ENCODE measurements around the gene SRRM5. TPM values are rescaled to one million over a fixed set of nuclear protein-coding genes. Genes with fewer than 3 reads are reported as not detected.

The SRRM5 gene
- total and polyA plus RNA-seq, 2 of the 13 experiments (the other 11 are each of a cell fraction or from before 2014, with no cell fraction given), result 0.11 to 0.16 TPM

DNA sequence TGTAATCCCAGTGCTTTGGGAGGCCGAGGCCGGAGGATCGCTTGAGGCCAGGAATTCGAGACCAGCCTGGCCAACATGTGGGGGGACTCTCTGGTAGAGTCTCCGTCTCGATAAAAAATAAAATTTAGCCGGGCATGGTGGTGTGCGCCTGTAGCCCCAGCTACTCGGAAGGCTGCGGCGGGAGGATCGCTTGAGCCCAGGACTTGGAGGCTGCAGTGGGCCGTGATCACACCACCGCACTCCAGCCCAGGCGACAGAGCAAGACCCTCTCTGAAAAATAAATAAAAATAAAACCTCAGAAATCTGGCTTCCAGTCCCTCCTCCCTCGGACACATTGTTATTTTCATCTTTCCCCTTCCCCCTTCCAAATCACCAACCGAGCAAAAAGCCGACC is 16.3 kb upstream of the SRRM5 start (continued):
- TF ChIP-seq SOX13 (IDR thresholded peaks at IDR 0.05), result no peak
- TF ChIP-seq SOX13 (CRISPR knock-in tag; conservative IDR thresholded peaks at IDR 0.05 in 1 of 2, IDR thresholded peaks at IDR 0.05 in 1 of 2), result no peak
- TF ChIP-seq MTERF4 (CRISPR knock-in tag; IDR thresholded peaks at IDR 0.05), result peak; percentile 40; the same call in 1 of the 2 replicates
- TF ChIP-seq, protein P1, sequence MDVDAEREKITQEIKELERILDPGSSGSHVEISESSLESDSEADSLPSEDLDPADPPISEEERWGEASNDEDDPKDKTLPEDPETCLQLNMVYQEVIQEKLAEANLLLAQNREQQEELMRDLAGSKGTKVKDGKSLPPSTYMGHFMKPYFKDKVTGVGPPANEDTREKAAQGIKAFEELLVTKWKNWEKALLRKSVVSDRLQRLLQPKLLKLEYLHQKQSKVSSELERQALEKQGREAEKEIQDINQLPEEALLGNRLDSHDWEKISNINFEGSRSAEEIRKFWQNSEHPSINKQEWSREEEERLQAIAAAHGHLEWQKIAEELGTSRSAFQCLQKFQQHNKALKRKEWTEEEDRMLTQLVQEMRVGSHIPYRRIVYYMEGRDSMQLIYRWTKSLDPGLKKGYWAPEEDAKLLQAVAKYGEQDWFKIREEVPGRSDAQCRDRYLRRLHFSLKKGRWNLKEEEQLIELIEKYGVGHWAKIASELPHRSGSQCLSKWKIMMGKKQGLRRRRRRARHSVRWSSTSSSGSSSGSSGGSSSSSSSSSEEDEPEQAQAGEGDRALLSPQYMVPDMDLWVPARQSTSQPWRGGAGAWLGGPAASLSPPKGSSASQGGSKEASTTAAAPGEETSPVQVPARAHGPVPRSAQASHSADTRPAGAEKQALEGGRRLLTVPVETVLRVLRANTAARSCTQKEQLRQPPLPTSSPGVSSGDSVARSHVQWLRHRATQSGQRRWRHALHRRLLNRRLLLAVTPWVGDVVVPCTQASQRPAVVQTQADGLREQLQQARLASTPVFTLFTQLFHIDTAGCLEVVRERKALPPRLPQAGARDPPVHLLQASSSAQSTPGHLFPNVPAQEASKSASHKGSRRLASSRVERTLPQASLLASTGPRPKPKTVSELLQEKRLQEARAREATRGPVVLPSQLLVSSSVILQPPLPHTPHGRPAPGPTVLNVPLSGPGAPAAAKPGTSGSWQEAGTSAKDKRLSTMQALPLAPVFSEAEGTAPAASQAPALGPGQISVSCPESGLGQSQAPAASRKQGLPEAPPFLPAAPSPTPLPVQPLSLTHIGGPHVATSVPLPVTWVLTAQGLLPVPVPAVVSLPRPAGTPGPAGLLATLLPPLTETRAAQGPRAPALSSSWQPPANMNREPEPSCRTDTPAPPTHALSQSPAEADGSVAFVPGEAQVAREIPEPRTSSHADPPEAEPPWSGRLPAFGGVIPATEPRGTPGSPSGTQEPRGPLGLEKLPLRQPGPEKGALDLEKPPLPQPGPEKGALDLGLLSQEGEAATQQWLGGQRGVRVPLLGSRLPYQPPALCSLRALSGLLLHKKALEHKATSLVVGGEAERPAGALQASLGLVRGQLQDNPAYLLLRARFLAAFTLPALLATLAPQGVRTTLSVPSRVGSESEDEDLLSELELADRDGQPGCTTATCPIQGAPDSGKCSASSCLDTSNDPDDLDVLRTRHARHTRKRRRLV (CRISPR knock-in tag; IDR thresholded peaks at IDR 0.05), result no peak
- TF ChIP-seq, protein P2, sequence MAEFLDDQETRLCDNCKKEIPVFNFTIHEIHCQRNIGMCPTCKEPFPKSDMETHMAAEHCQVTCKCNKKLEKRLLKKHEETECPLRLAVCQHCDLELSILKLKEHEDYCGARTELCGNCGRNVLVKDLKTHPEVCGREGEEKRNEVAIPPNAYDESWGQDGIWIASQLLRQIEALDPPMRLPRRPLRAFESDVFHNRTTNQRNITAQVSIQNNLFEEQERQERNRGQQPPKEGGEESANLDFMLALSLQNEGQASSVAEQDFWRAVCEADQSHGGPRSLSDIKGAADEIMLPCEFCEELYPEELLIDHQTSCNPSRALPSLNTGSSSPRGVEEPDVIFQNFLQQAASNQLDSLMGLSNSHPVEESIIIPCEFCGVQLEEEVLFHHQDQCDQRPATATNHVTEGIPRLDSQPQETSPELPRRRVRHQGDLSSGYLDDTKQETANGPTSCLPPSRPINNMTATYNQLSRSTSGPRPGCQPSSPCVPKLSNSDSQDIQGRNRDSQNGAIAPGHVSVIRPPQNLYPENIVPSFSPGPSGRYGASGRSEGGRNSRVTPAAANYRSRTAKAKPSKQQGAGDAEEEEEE (CRISPR knock-in tag; IDR thresholded peaks at IDR 0.05; ENCODE audit: borderline replicate concordance), result 0 out of 2 replicates have a peak, but pooled peaks have one; percentile 35
- TF ChIP-seq, protein P3, sequence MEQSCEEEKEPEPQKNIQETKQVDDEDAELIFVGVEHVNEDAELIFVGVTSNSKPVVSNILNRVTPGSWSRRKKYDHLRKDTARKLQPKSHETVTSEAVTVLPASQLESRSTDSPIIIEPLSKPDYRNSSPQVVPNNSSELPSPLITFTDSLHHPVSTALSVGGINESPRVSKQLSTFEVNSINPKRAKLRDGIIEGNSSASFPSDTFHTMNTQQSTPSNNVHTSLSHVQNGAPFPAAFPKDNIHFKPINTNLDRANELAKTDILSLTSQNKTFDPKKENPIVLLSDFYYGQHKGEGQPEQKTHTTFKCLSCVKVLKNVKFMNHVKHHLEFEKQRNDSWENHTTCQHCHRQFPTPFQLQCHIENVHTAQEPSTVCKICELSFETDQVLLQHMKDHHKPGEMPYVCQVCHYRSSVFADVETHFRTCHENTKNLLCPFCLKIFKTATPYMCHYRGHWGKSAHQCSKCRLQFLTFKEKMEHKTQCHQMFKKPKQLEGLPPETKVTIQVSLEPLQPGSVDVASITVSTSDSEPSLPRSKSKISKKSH (CRISPR knock-in tag; IDR thresholded peaks at IDR 0.05; ENCODE audit: borderline replicate concordance), result 0 out of 2 replicates have a peak, but pooled peaks have one; percentile 5

Data from HepG2 (cell line).